Gastrocnemius medialis (tissue), 4 donors: Measurements from ENCODE around the gene C11orf21. TPM values are rescaled to one million over a fixed set of nuclear protein-coding genes. Genes with fewer than 3 reads are reported as not detected.

ENCODE experiments used
- ATAC-seq, 2 donors: fragments of 150-250 bp; one replicate each; pipeline ENCODE4 v1.9.1; 2016
- DNase-seq, 2 donors: peaks; one replicate each; pipeline ENCODE4 v3.0.0-alpha.2; 2019
- H3K27ac ChIP-seq, 4 donors: fragments of 200-600 bp; sonication (generic); 1 replicate in 1 of 4; 2 replicates in 3 of 4; pipeline ENCODE4 v1.5.1; 2016 to 2018; ENCODE audit warnings: mild to moderate bottlenecking in 2 of 4, moderate library complexity in 1 of 4
- H3K27me3 ChIP-seq, 3 donors: fragments of 200-600 bp; sonication (generic) in 2 of 3; 1 replicate in 1 of 3; 2 replicates in 2 of 3; pipeline versions ENCODE4 v1.5.1 to v1.6.0; 2016 to 2019; ENCODE audit warnings: mild to moderate bottlenecking in 1 of 3, moderate library complexity in 1 of 3
- H3K36me3 ChIP-seq, 2 donors: fragments of 200-600 bp; sonication (generic) in 1 of 2; one replicate each; pipeline ENCODE4 v1.5.1; 2017 to 2018
- H3K4me1 ChIP-seq, 2 donors: fragments of 200-600 bp; sonication (generic) in 1 of 2; one replicate each; pipeline ENCODE4 v1.5.1; 2016 to 2017; ENCODE audit warnings: mild to moderate bottlenecking in 2 of 2
- H3K4me3 ChIP-seq, 4 donors: fragments of 200-600 bp; sonication (generic) in 3 of 4; 1 replicate in 1 of 4; 2 replicates in 3 of 4; pipeline ENCODE4 v1.5.1; 2016 to 2019; ENCODE audit warnings: mild to moderate bottlenecking in 2 of 4
- H3K9me3 ChIP-seq, 3 donors: fragments of 200-600 bp; sonication (generic) in 2 of 3; 1 replicate in 1 of 3; 2 replicates in 2 of 3; pipeline ENCODE4 v1.5.1; 2016 to 2019
- CTCF ChIP-seq, 5 experiments: fragments of 450-650 bp in 3 of 5; fragments of 200-600 bp in 2 of 5; sonication (generic) in 2 of 5; IDR thresholded peaks in 4 of 5; conservative IDR thresholded peaks in 1 of 5; 1 replicate in 4 of 5; 2 replicates in 1 of 5; pipeline ENCODE4 v1.5.1; 2016 to 2019; ENCODE audit warnings: antibody characterized with exemption in 5 of 5, mild to moderate bottlenecking in 3 of 5, moderate library complexity in 3 of 5
- POLR2A ChIP-seq, 2 donors: fragments of 450-650 bp; IDR thresholded peaks; one replicate each; pipeline ENCODE4 v1.6.1; 2017; ENCODE audit warnings: antibody characterized with exemption in 2 of 2, mild to moderate bottlenecking in 2 of 2, moderate library complexity in 2 of 2
- in situ Hi-C, 4 donors: fragments of 200-750 bp; cut with MboI; loops; one replicate each; pipeline versions ENCODE4 v1.15.0 to v1.8.0; 2017; ENCODE audit warnings: low sequenced_read_pairs in 4 of 4
- intact Hi-C: fragments of 100-400 bp; cut with DNase I; formaldehyde crosslinking; loops from one replicate; pipeline ENCODE4 v1.15.1; 2023; ENCODE audit warnings: low total_unique reads
- total RNA-seq, 4 donors: library from RNA; depleted of rRNA; stranded (reverse); fragments of >200 nt; gene quantifications; one replicate each; pipeline versions ENCODE4 v1.1.0 to v1.2.3, GENCODE V29; 2016

The C11orf21 gene
- total RNA-seq, 4 donors from 2014 or later: 0.10 TPM; not detected in 3

- peaks cover 8 to 13% of the 10 kb centered on the region in 2 donors for H3K4me1 ChIP-seq
Observed at GRCh38 chr11:2312232-2313042, 10.7 kb upstream of the C11orf21 start.

GRCh38 chr11:2311353-2312133 is 9.8 kb upstream of the C11orf21 start:
- in situ Hi-C loops (loop anchor here in 1 of 4 donors (10.0 kb wide), 1 partner anchor 113 kb away; no protein-coding TSS in a partner anchor), intact Hi-C loops (no loop called here)
- H3K27ac ChIP-seq: no peak overlapping the region
- DNase-seq (no peak), ATAC-seq (no peak)
- H3K27me3 ChIP-seq: no peaks in the 10 kb centered on the region
- TF ChIP-seq POLR2A (IDR thresholded peaks at IDR 0.05) (no peak), CTCF (IDR thresholded peaks at IDR 0.05 in 4 of 5, conservative IDR thresholded peaks at IDR 0.05 in 1 of 5) (no peak)
- H3K4me1 ChIP-seq: peaks cover 8 to 13% of the 10 kb centered on the region in 2 donors
- no peaks in the 10 kb centered on the region for H3K9me3 ChIP-seq
- H3K4me3 ChIP-seq: no peak overlapping the region
- H3K36me3 ChIP-seq: no peaks in the 10 kb centered on the region

More at GRCh38 chr11:2312232-2313042, 10.7 kb upstream of the C11orf21 start:
- ATAC-seq: no peak
- in situ Hi-C loops (loop anchor here in 1 of 4 donors (10.0 kb wide), 1 partner anchor 112 kb away; no protein-coding TSS in a partner anchor), intact Hi-C loops (no loop called here)
- TF ChIP-seq CTCF (IDR thresholded peaks at IDR 0.05 in 4 of 5, conservative IDR thresholded peaks at IDR 0.05 in 1 of 5) (no peak), POLR2A (IDR thresholded peaks at IDR 0.05) (no peak)
- no peaks in the 10 kb centered on the region for H3K9me3 ChIP-seq
- H3K27me3 ChIP-seq: no peaks in the 10 kb centered on the region
- H3K36me3 ChIP-seq: no peaks in the 10 kb centered on the region
- no peak for DNase-seq
- no peak overlapping the region for H3K4me3 ChIP-seq
- H3K27ac ChIP-seq: no peak overlapping the region

- no peak overlapping the region for H3K27ac ChIP-seq
- in situ Hi-C loops: loop anchor here in 1 of 4 donors (10.0 kb wide), 1 partner anchor 114 kb away; no protein-coding TSS in a partner anchor
- DNase-seq: no peak
Observed at GRCh38 chr11:2310786-2311352, 9.2 kb upstream of the C11orf21 start.

More at GRCh38 chr11:2310786-2311352, 9.2 kb upstream of the C11orf21 start:
- no peak overlapping the region for H3K4me3 ChIP-seq
- intact Hi-C loops: no loop called here
- no peak for ATAC-seq
- no peaks in the 10 kb centered on the region for H3K27me3 ChIP-seq
- H3K9me3 ChIP-seq: no peaks in the 10 kb centered on the region
- TF ChIP-seq POLR2A (IDR thresholded peaks at IDR 0.05) (no peak), CTCF (IDR thresholded peaks at IDR 0.05 in 4 of 5, conservative IDR thresholded peaks at IDR 0.05 in 1 of 5) (no peak)
- H3K36me3 ChIP-seq: no peaks in the 10 kb centered on the region
- peaks cover 13 to 15% of the 10 kb centered on the region in 2 donors for H3K4me1 ChIP-seq
